Activated CD8-positive, alpha-beta T cell treated with anti-CD3 and anti-CD28 coated beads, Interleukin-2, amount 10 ng/mL, durations not matched to agents 7 days and 5 days (primary cell): Measurements from ENCODE around the gene BICD1. TPM values are rescaled to one million over a fixed set of nuclear protein-coding genes. Genes with fewer than 3 reads are reported as not detected.

Source experiments
- ATAC-seq: fragments of 150-1000 bp; cut with Tn5 transposase; one replicate; pipeline ENCODE4 v1.10.0; 2021; ENCODE audit warnings: moderate library complexity
- CTCF ChIA-PET: fragments of 350-600 bp; sonication (Branson Sonifier 250); formaldehyde crosslinking; loops from one replicate; lab custom pipeline; 2021; ENCODE audit warnings: antibody characterized with exemption; lab: Charles Lee
- POLR2A ChIA-PET: fragments of 350-600 bp; sonication (Branson Sonifier 250); formaldehyde crosslinking; loops from one replicate; lab custom pipeline; 2021; ENCODE audit warnings: antibody characterized with exemption; lab: Charles Lee
- DNase-seq: peaks from one replicate; pipeline ENCODE4 v3.0.0-alpha.2; 2020
- H3K27ac Mint-ChIP-seq: one replicate; pipeline ENCODE4 v1.8.0; 2021; ENCODE audit warnings: mild to moderate bottlenecking, mixed read lengths
- H3K27me3 Mint-ChIP-seq: one replicate; pipeline ENCODE4 v1.8.0; 2021; ENCODE audit warnings: low read depth, mixed read lengths
- H3K36me3 Mint-ChIP-seq: one replicate; pipeline ENCODE4 v1.8.0; 2021; ENCODE audit warnings: low read depth, mixed read lengths
- H3K4me1 Mint-ChIP-seq: one replicate; pipeline ENCODE4 v1.8.0; 2021; ENCODE audit warnings: low read depth, mixed read lengths
- H3K4me3 Mint-ChIP-seq: one replicate; pipeline ENCODE4 v1.8.0; 2021; ENCODE audit warnings: mild to moderate bottlenecking, mixed read lengths
- H3K9me3 Mint-ChIP-seq: one replicate; pipeline ENCODE4 v1.8.0; 2022; ENCODE audit warnings: mixed read lengths; ENCODE audit not compliant: insufficient read depth
- total RNA-seq, 2 experiments: library from RNA; stranded (reverse); gene quantifications; one replicate each; pipeline ENCODE4 v1.2.3, GENCODE V29; 2021

Gene BICD1
- total RNA-seq, 2 experiments from 2014 or later = 16.8 to 17.6 TPM

GRCh38 chr12:32332446-32332845 lies 225.8 kb downstream of the BICD1 start:
- no peak for DNase-seq
- no peak for ATAC-seq
- POLR2A ChIA-PET = interaction anchor here (0.6 kb wide), 1 partner anchor 375 kb away, joined by 3 read pairs; no protein-coding TSS in a partner anchor
- H3K36me3 Mint-ChIP-seq = no peaks in the 10 kb centered on the region
- no peaks in the 10 kb centered on the region for H3K4me1 Mint-ChIP-seq
- H3K27me3 Mint-ChIP-seq = no peaks in the 10 kb centered on the region
- H3K9me3 Mint-ChIP-seq = no peaks in the 10 kb centered on the region
- H3K4me3 Mint-ChIP-seq = no peak overlapping the region
- CTCF ChIA-PET = no interaction called here
- H3K27ac Mint-ChIP-seq = no peak overlapping the region

DNA sequence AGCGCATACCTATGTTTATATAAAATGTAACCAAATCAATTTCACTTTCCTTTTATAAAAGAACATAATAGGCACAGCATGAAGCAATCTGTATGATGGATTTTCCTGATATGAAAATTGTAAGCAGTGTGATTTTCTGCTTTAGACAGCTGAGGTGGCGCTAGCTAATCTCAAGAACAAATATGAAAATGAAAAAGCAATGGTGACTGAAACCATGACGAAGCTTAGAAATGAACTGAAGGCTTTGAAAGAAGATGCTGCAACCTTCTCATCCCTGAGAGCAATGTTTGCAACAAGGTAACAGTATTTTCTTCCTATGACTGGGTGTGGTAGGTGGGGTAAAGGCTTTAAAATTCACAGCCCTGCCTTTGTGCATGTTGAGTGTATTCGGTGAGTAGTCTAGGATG lies 227.7 kb downstream of the BICD1 start:
- POLR2A ChIA-PET = no interaction called here
- no peak for DNase-seq
- Mint-ChIP-seq H3K9me3 (no peaks in the 10 kb centered on the region), H3K36me3 (no peaks in the 10 kb centered on the region), H3K4me3 (no peak overlapping the region), H3K27ac (no peak overlapping the region), H3K27me3 (no peaks in the 10 kb centered on the region), H3K4me1 (no peaks in the 10 kb centered on the region)
- CTCF ChIA-PET = interaction anchor here (1.3 kb wide), 1 partner anchor 22 kb away, joined by 5 read pairs; no protein-coding TSS in a partner anchor
- ATAC-seq = no peak

DNA sequence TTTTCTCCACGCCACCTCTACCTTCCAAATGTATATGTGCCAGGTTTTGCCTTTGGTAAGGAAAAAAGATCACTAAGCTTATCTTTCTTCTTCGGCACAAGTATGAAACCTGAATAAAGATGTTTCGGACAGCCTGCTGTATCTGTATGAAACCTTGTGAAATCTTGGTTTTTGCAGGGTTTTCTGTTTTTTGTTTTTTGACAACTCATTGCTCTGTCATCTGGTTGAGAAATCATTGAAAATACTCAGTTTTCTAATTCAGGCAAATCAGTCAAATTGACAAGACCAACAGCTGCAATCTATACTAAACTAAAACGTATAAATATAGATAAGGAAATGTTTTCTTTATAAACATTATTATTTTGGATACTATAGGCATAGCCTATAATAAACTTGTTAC lies 229.6 kb downstream of the BICD1 start:
- POLR2A ChIA-PET = no interaction called here
- H3K36me3 Mint-ChIP-seq = no peaks in the 10 kb centered on the region
- no peaks in the 10 kb centered on the region for H3K27me3 Mint-ChIP-seq
- H3K4me3 Mint-ChIP-seq = no peak overlapping the region
- ATAC-seq = no peak
- CTCF ChIA-PET = no interaction called here
- no peaks in the 10 kb centered on the region for H3K9me3 Mint-ChIP-seq
- no peak for DNase-seq
- no peaks in the 10 kb centered on the region for H3K4me1 Mint-ChIP-seq
- H3K27ac Mint-ChIP-seq = no peak overlapping the region

DNA sequence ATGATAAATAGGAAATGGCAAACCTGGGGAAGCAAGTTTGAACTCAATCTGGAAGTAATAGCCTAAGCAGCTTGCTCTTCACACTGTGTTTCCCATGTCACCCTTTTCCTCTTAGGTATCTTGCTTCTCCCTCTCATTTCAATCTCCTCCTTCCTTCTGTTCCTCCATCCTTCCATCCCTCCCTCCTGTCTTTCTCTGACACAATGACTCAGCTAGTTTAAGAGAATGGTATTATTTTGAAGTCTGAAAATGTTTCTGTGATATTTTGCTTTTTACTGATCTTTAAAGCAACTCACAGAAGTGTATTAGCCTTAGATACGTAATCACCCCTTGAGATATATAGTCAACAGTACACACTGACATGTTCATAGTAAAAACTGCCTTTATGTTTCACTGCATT lies 236.8 kb downstream of the BICD1 start:
- no peaks in the 10 kb centered on the region for H3K27me3 Mint-ChIP-seq
- H3K36me3 Mint-ChIP-seq = no peaks in the 10 kb centered on the region
- DNase-seq = no peak
- POLR2A ChIA-PET = no interaction called here
- H3K4me1 Mint-ChIP-seq = no peaks in the 10 kb centered on the region
- CTCF ChIA-PET = interaction anchor here (0.5 kb wide), 1 partner anchor 941 kb away, joined by 4 read pairs; no protein-coding TSS in a partner anchor
- ATAC-seq = no peak
- H3K4me3 Mint-ChIP-seq = no peak overlapping the region
- H3K9me3 Mint-ChIP-seq = no peaks in the 10 kb centered on the region
- H3K27ac Mint-ChIP-seq = no peak overlapping the region

- Mint-ChIP-seq H3K9me3 (no peaks in the 10 kb centered on the region), H3K36me3 (no peaks in the 10 kb centered on the region), H3K27ac (no peak overlapping the region), H3K4me3 (no peak overlapping the region), H3K4me1 (no peaks in the 10 kb centered on the region), H3K27me3 (no peaks in the 10 kb centered on the region)
- ATAC-seq = no peak
- ChIA-PET CTCF (no interaction called here), POLR2A (no interaction called here)
- DNase-seq = no peak
Observed at GRCh38 chr12:32344047-32344446, 237.4 kb downstream of the BICD1 start.

- H3K9me3 Mint-ChIP-seq = no peaks in the 10 kb centered on the region
- no peaks in the 10 kb centered on the region for H3K4me1 Mint-ChIP-seq
- H3K36me3 Mint-ChIP-seq = no peaks in the 10 kb centered on the region
- POLR2A ChIA-PET = no interaction called here
- CTCF ChIA-PET = interaction anchor here (0.8 to 1.4 kb wide), 2 partner anchors 12 to 24 kb away, joined by 3 to 4 read pairs; no protein-coding TSS in a partner anchor
- no peak overlapping the region for H3K4me3 Mint-ChIP-seq
- H3K27ac Mint-ChIP-seq = no peak overlapping the region
- DNase-seq (no peak), ATAC-seq (no peak)
- H3K27me3 Mint-ChIP-seq = no peaks in the 10 kb centered on the region
Observed at GRCh38 chr12:32353540-32353939, 246.9 kb downstream of the BICD1 start.

DNA sequence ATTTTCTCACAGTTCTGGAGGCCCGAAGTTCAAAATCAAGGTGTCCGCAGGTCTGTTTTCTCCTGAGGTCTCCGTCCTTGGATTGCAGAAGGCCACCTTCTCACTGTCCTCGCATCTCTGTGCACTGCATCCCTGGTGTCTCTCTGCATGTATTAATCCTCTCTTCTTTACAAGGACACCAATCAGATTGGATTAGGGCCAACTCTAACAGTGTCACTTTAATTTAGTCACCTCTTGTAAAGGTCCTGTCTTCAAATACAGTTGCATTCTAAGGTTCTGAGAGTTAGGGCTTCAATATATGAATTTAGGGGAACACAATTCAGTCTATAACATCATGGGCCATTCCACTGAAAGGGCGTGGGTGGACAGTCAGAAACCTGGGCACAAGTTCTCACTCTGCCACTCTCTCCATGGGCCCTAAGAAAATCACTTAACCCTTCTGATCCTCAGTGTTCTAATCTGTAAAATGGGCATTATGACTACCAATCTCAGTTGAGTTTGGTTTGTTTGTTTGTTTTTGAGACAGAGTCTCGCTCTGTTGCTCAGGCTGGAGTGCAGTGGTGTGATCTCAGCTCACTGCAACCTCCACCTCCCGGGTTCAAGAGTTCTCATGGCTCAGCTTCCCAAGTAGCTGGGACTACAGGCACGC lies 251.1 kb downstream of the BICD1 start:
- CTCF ChIA-PET = no interaction called here
- Mint-ChIP-seq H3K27ac (no peak overlapping the region), H3K4me3 (no peak overlapping the region), H3K4me1 (no peaks in the 10 kb centered on the region), H3K36me3 (no peaks in the 10 kb centered on the region), H3K27me3 (no peaks in the 10 kb centered on the region), H3K9me3 (no peaks in the 10 kb centered on the region)
- ATAC-seq (no peak), DNase-seq (no peak)
- POLR2A ChIA-PET = no interaction called here

DNA sequence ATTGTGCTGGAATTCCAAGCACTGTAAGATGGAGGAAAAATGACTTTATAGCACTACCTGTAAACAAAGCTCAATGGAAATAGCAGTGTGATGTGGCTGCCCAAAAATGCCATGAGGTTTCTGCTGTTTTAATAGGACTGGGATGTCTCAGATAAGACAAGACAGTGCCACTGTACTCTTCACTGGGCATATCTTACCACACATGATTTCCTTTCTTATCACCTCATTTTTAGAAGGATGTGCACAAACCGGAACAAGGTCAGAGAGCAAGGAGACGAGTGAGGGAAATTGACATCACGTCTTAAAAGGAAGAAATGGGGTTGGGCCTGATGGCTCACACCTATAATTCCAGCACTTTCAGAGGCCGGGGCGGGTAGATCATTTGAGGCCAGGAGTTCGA lies 254.3 kb downstream of the BICD1 start:
- Mint-ChIP-seq H3K27ac (no peak overlapping the region), H3K4me1 (no peaks in the 10 kb centered on the region), H3K27me3 (no peaks in the 10 kb centered on the region), H3K36me3 (no peaks in the 10 kb centered on the region), H3K4me3 (no peak overlapping the region), H3K9me3 (no peaks in the 10 kb centered on the region)
- ATAC-seq (no peak), DNase-seq (no peak)
- ChIA-PET CTCF (no interaction called here), POLR2A (no interaction called here)

DNA sequence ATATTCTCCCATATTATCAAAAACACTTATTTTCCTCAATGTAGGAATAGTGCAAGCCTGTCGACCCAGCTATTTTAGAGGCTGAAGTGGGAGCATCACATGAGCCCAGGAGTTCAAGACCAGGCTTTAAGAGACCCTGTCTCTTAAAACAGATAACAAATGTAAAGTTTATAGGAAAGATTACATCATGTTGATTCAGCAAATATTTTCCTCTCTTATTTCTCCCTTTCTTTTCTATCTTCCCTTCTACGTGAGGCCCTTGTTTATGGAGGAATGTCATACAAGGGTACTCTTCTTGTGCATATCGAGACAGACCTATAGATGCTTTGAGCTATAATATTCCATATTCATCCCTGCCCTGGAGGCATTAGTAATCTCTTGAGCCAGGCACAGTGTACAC lies 256.2 kb downstream of the BICD1 start:
- no peak for ATAC-seq
- Mint-ChIP-seq H3K36me3 (no peaks in the 10 kb centered on the region), H3K9me3 (no peaks in the 10 kb centered on the region), H3K4me3 (no peak overlapping the region), H3K27ac (no peak overlapping the region), H3K27me3 (no peaks in the 10 kb centered on the region), H3K4me1 (no peaks in the 10 kb centered on the region)
- CTCF ChIA-PET = interaction anchor here (1.1 kb wide), 1 partner anchor 393 kb away, joined by 3 read pairs; the partner anchor contains the start of gene YARS2
- DNase-seq = no peak
- POLR2A ChIA-PET = no interaction called here

DNA sequence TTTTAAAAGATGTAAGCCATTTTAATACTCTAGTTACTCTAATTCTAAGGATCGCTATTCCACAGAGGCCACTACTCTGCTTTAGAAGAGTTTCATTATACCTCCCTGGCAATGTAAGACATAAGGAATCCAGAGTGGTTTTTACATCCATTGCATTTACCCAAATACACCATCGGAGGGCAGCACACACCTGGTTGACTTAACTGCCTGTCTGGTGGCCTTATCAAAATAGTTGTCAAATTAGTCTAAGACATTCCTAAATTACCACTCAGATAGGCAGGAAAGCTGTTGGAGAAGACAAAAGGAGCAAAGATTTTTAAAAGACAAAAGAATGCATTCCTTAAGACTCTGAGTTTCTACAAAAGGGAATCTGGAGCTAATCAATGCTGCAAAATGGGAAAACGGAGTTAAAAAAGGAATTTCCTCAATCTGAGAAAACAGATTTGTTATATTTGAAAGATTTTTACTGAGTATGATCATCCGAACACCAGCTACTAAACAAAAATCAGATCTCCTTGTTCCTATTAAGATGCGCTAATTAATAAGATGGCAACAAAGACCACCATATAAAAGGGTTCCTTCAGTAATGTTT lies 258.9 kb downstream of the BICD1 start:
- no peaks in the 10 kb centered on the region for H3K36me3 Mint-ChIP-seq
- no peaks in the 10 kb centered on the region for H3K9me3 Mint-ChIP-seq
- H3K27me3 Mint-ChIP-seq = no peaks in the 10 kb centered on the region
- no peaks in the 10 kb centered on the region for H3K4me1 Mint-ChIP-seq
- H3K27ac Mint-ChIP-seq = no peak overlapping the region
- peak; percentile 60 for DNase-seq
- ChIA-PET CTCF (interaction anchor here (0.7 to 1.7 kb wide), 13 partner anchors 10 to 728 kb away, joined by 3 to 7 read pairs (median 3); partner anchors contain the start of gene YARS2), POLR2A (no interaction called here)
- no peak overlapping the region for H3K4me3 Mint-ChIP-seq
- ATAC-seq = no peak

- Mint-ChIP-seq H3K9me3 (no peaks in the 10 kb centered on the region), H3K36me3 (no peaks in the 10 kb centered on the region), H3K27ac (no peak overlapping the region), H3K27me3 (no peaks in the 10 kb centered on the region), H3K4me1 (no peaks in the 10 kb centered on the region), H3K4me3 (no peak overlapping the region)
- ATAC-seq = no peak
- ChIA-PET POLR2A (no interaction called here), CTCF (interaction anchor here (1.2 to 1.7 kb wide), 4 partner anchors 9 to 389 kb away, joined by 3 to 6 read pairs (median 6); partner anchors contain the start of gene YARS2)
- DNase-seq = no peak
Observed at GRCh38 chr12:32366714-32367113, 260.1 kb downstream of the BICD1 start.

GRCh38 chr12:32367381-32367780 lies 260.7 kb downstream of the BICD1 start:
- ChIA-PET POLR2A (interaction anchor here (0.7 kb wide), 1 partner anchor 388 kb away, joined by 3 read pairs; the partner anchor contains the start of gene YARS2), CTCF (interaction anchor here (1.2 to 1.6 kb wide), 2 partner anchors 83 to 388 kb away, joined by 3 to 5 read pairs; partner anchors contain the start of gene YARS2)
- Mint-ChIP-seq H3K27ac (no peak overlapping the region), H3K36me3 (no peaks in the 10 kb centered on the region), H3K9me3 (no peaks in the 10 kb centered on the region), H3K4me3 (no peak overlapping the region), H3K27me3 (no peaks in the 10 kb centered on the region), H3K4me1 (no peaks in the 10 kb centered on the region)
- no peak for ATAC-seq
- no peak for DNase-seq
